Hepatocyte (in vitro differentiated cells): Measurements from ENCODE around the gene ATP9A.

Experiments
- EZH2 ChIP-seq: fragments of 200-600 bp; sonication (generic); IDR thresholded peaks from 2 replicates; pipeline ENCODE4 v1.6.1; 2016; ENCODE audit warnings: antibody characterized with exemption, mild to moderate bottlenecking, borderline replicate concordance
- EZH2phosphoT487 ChIP-seq: fragments of 200-600 bp; sonication (generic); IDR thresholded peaks from one replicate; pipeline ENCODE4 v1.6.1; 2018; ENCODE audit warnings: antibody characterized with exemption, mild to moderate bottlenecking, low read depth, moderate library complexity; ENCODE audit not compliant: unreplicated experiment, severe bottlenecking
- TF ChIP-seq, protein P1 (sequence below): fragments of 200-600 bp; sonication (generic); IDR thresholded peaks from 2 replicates; pipeline ENCODE4 v1.5.1; 2016; ENCODE audit warnings: antibody characterized with exemption, mild to moderate bottlenecking; ENCODE audit not compliant: poor library complexity

- TF ChIP-seq, protein P1, sequence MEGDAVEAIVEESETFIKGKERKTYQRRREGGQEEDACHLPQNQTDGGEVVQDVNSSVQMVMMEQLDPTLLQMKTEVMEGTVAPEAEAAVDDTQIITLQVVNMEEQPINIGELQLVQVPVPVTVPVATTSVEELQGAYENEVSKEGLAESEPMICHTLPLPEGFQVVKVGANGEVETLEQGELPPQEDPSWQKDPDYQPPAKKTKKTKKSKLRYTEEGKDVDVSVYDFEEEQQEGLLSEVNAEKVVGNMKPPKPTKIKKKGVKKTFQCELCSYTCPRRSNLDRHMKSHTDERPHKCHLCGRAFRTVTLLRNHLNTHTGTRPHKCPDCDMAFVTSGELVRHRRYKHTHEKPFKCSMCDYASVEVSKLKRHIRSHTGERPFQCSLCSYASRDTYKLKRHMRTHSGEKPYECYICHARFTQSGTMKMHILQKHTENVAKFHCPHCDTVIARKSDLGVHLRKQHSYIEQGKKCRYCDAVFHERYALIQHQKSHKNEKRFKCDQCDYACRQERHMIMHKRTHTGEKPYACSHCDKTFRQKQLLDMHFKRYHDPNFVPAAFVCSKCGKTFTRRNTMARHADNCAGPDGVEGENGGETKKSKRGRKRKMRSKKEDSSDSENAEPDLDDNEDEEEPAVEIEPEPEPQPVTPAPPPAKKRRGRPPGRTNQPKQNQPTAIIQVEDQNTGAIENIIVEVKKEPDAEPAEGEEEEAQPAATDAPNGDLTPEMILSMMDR = no peak
- no peak for TF ChIP-seq EZH2
- TF ChIP-seq EZH2phosphoT487 = no peak
Measured at GRCh38 chr20:51731731-51732095, 36.5 kb downstream of the ATP9A start.
